Stimulated activated CD8-positive, alpha-beta memory T cell treated with anti-CD3 and anti-CD28 coated beads, Interleukin-12 subunit alpha, Interleukin-12 subunit beta, amount 100 ng/mL, for 24 hours (primary cell): ENCODE results near the gene NFAM1.

Source experiments
- DNase-seq: peaks from one replicate; pipeline ENCODE4 v3.0.0-alpha.2; 2020; ENCODE audit errors: extremely low read depth

Gene NFAM1

DNA sequence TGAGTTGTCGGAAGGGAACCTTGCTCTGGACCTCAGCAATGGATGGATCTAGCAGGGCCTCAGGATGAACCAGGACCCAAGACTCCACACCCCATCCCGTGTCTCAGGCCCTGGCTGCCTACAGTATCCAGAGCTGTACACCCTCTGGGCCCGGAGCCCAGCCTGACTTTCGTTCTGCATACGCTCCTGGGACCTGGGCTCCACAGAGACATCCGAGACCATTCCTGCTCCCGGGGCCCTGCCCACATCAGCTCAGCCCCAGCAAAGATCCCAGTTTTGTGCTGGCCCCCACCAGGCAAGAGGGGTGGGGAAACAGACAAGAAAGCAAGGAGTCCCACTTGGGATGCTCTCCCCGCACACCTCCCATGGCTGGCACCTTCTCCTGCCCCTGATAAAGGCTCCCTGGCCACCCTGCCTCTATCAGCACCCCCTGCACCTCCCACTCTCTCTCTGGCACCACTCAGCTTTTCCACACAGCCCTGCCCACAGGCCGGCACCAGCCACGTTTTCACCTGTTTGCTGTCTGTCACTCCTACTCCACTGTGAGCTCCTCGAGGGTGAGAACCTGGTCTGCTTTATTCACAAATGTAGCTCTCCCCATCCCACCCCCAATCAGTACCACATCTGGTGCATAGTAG, 97.2 kb downstream of the NFAM1 start:
- DNase-seq = no peak

DNA sequence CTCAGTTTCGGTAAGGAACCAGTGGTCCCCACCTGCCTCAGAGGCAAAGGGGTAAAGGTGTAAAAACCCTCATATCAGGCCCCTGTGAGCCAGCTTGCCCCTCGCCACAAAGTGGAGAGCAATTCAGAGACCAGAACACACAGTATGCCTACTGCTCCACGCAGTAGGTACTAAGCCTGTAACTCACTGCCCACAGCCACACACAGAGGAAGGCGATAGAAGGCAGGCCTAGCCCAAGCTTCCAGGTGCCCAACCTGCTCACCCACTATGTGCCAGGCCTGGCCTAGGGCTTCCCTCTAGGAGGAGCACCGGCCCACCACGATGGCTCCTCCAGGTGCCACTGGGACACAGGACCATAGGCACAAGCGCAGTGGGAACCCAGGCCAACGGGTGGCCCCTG, 98.7 kb downstream of the NFAM1 start:
- DNase-seq = no peak

DNA sequence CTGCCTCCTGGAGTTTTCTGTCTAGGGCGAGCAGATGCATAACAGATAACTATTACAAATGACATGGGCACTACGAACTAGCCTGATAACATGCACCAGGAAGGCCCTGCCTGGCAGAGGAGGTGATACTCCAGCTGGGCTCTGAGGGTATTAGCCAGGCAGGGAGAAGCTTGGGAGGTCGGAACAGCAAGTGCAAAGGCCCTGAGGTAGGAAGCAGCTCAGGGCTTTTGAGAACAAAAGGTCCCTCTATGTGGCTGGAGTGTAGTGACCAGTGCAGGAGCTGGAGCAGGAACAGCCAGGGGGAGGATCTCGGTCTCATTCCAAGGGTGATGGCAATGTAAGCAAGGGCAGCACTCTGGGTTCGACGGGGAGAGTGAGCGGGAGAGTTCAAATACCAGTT, 100.1 kb downstream of the NFAM1 start:
- DNase-seq = no peak

DNA sequence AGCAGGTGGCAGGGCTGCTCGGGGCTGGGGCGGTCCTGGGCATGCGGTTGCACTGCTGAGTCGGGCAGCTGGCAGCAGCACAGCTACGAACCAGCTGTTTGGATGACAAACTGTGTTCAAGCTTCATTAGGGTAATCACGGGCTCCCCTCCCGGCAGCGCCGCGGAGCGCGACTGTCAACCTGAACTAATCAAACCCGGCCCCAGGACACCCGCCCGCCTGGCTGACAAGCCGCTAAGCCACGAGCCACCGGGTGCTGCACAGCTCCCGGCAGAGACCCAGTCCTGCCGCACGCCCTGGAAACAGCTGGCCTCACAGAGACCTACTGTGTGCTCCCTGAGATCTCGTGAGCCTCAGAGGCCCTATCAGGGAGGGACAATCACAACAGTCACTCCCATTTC, 101.2 kb downstream of the NFAM1 start:
- no peak for DNase-seq
